Measurements from ENCODE around the gene ELMO1. TPM values are rescaled to one million over a fixed set of nuclear protein-coding genes. Genes with fewer than 3 reads are reported as not detected.

The ELMO1 gene
- polyA plus RNA-seq, 1 donor (not counting 4 experiments of a cell fraction or from before 2014, with no cell fraction given) = not detected

DNA sequence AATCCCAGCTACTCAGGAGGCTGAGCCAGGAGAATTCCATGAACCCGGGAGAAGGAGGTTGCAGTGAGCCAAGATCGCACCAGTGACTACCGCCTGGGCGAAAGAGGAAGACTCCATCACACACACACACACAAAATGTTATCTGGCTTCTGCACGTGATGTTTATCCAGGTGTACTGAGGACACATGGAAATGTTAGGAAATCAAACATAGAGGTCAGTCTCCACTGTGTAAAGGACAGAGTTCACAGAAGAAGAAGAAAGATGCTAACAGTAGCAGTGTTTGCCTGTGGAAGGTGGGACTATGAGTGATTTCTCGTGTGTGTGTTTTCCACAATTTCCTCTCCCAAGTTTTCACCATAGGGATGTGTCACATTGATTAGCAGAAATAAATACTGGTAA is 256.9 kb downstream of the ELMO1 start:
- FAIRE-seq (no peak), DNase-seq (ENCODE audit: low read depth, low spot score) (no peak)
- H3K79me2 ChIP-seq (ENCODE audit: control insufficient read depth, insufficient read depth, low read length) = no peaks in the 10 kb centered on the region
- H3K4me1 ChIP-seq (ENCODE audit: control insufficient read depth, extremely low read depth, insufficient read depth, low read length) = no peaks in the 10 kb centered on the region
- H3K4me3 ChIP-seq (ENCODE audit: control insufficient read depth in 2 of 3, extremely low read depth in 1 of 3, insufficient read depth in 2 of 3, low read depth in 1 of 3, low read length in 3 of 3) = no peak overlapping the region
- TF ChIP-seq, protein P1, sequence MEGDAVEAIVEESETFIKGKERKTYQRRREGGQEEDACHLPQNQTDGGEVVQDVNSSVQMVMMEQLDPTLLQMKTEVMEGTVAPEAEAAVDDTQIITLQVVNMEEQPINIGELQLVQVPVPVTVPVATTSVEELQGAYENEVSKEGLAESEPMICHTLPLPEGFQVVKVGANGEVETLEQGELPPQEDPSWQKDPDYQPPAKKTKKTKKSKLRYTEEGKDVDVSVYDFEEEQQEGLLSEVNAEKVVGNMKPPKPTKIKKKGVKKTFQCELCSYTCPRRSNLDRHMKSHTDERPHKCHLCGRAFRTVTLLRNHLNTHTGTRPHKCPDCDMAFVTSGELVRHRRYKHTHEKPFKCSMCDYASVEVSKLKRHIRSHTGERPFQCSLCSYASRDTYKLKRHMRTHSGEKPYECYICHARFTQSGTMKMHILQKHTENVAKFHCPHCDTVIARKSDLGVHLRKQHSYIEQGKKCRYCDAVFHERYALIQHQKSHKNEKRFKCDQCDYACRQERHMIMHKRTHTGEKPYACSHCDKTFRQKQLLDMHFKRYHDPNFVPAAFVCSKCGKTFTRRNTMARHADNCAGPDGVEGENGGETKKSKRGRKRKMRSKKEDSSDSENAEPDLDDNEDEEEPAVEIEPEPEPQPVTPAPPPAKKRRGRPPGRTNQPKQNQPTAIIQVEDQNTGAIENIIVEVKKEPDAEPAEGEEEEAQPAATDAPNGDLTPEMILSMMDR (optimal IDR thresholded peaks at IDR 0.05 in 1 of 3, IDR thresholded peaks at IDR 0.05 in 1 of 3, conservative IDR thresholded peaks at IDR 0.05 in 1 of 3; ENCODE audit: extremely low read depth in 1 of 3, insufficient read depth in 2 of 3, low read length in 3 of 3) = no peak
- TF ChIP-seq EZH2 (IDR thresholded peaks at IDR 0.05; ENCODE audit: low read length) = no peak
- H3K27ac ChIP-seq (ENCODE audit: control insufficient read depth, insufficient read depth, low read length) = no peak overlapping the region
- H3K4me2 ChIP-seq (ENCODE audit: control insufficient read depth, extremely low read depth, insufficient read depth, low read depth, low read length) = no peak overlapping the region
- H3K9me1 ChIP-seq (ENCODE audit: control insufficient read depth, extremely low read depth, insufficient read depth, low read length) = no peaks in the 10 kb centered on the region
- no peaks in the 10 kb centered on the region for H3K9me3 ChIP-seq (ENCODE audit: control insufficient read depth, low read depth, low read length)
- no peaks in the 10 kb centered on the region for H3K36me3 ChIP-seq (ENCODE audit: control insufficient read depth in 2 of 2, extremely low read depth in 1 of 2, insufficient read depth in 2 of 2, low read length in 2 of 2)
- no peak overlapping the region for H2AFZ ChIP-seq (ENCODE audit: control insufficient read depth, low read length)
- H3K9ac ChIP-seq (ENCODE audit: control insufficient read depth, extremely low read depth, insufficient read depth, low read length) = no peak overlapping the region
- no peaks in the 10 kb centered on the region for H3K27me3 ChIP-seq (ENCODE audit: control insufficient read depth, extremely low read depth, insufficient read depth, low read length)
- dilution Hi-C loops (cut with MboI; ENCODE audit: extremely low pct_ligation_motif_present, low sequenced_read_pairs) = loop anchor here (25.0 kb wide), 1 partner anchor 204 kb away; no protein-coding TSS in a partner anchor
- no peaks in the 10 kb centered on the region for H4K20me1 ChIP-seq (ENCODE audit: control insufficient read depth, extremely low read depth, insufficient read depth, low read length)

DNA sequence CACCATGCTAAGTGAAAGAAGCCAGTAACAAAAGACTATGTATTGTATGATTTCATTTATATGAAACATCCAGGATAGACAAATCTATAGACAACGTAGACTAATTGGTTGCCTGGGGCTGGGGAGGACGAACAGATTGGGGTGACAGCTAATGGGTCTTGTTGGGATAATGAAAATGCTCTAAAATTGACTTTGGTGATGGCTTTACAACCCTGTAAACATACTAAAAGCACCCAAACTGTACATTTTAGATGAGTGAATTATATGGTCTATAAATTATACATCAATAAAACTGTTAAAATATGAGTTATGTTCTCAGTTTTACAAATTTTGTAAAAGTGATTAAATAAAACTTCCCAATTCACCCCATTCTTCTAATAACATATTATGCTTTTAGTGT is 261.5 kb downstream of the ELMO1 start:
- Histone ChIP-seq H3K9me1 (ENCODE audit: control insufficient read depth, extremely low read depth, insufficient read depth, low read length) (no peaks in the 10 kb centered on the region), H3K4me1 (ENCODE audit: control insufficient read depth, extremely low read depth, insufficient read depth, low read length) (peaks cover 2% of the 10 kb centered on the region), H3K9ac (ENCODE audit: control insufficient read depth, extremely low read depth, insufficient read depth, low read length) (no peak overlapping the region), H2AFZ (ENCODE audit: control insufficient read depth, low read length) (no peak overlapping the region), H3K27me3 (ENCODE audit: control insufficient read depth, extremely low read depth, insufficient read depth, low read length) (no peaks in the 10 kb centered on the region), H4K20me1 (ENCODE audit: control insufficient read depth, extremely low read depth, insufficient read depth, low read length) (no peaks in the 10 kb centered on the region), H3K79me2 (ENCODE audit: control insufficient read depth, insufficient read depth, low read length) (no peaks in the 10 kb centered on the region), H3K4me3 (ENCODE audit: control insufficient read depth in 2 of 3, extremely low read depth in 1 of 3, insufficient read depth in 2 of 3, low read depth in 1 of 3, low read length in 3 of 3) (no peak overlapping the region), H3K9me3 (ENCODE audit: control insufficient read depth, low read depth, low read length) (no peaks in the 10 kb centered on the region), H3K4me2 (ENCODE audit: control insufficient read depth, extremely low read depth, insufficient read depth, low read depth, low read length) (no peak overlapping the region), H3K27ac (ENCODE audit: control insufficient read depth, insufficient read depth, low read length) (no peak overlapping the region), H3K36me3 (ENCODE audit: control insufficient read depth in 2 of 2, extremely low read depth in 1 of 2, insufficient read depth in 2 of 2, low read length in 2 of 2) (no peaks in the 10 kb centered on the region)
- dilution Hi-C loops (cut with MboI; ENCODE audit: extremely low pct_ligation_motif_present, low sequenced_read_pairs) = loop anchor here (25.0 kb wide), 1 partner anchor 200 kb away; no protein-coding TSS in a partner anchor
- FAIRE-seq (no peak), DNase-seq (ENCODE audit: low read depth, low spot score) (no peak)
- no peak for TF ChIP-seq EZH2 (IDR thresholded peaks at IDR 0.05; ENCODE audit: low read length)
- TF ChIP-seq, protein P1 (optimal IDR thresholded peaks at IDR 0.05 in 1 of 3, IDR thresholded peaks at IDR 0.05 in 1 of 3, conservative IDR thresholded peaks at IDR 0.05 in 1 of 3; ENCODE audit: extremely low read depth in 1 of 3, insufficient read depth in 2 of 3, low read length in 3 of 3) = no peak

Measured in keratinocyte (primary cell).